GM21529 (cell line): ENCODE data around the gene ZNF648.
"Not testable (repeated sequence)": the region's sequence is repeated elsewhere in the genome, so short reads cannot be mapped to it uniquely, and the experiment has no call there.

ENCODE experiments used
- ATAC-seq: cut with Tn5 transposase; IDR thresholded peaks from one replicate; pipeline ENCODE4 v1.9.1; 2021; ENCODE audit not compliant: unreplicated experiment

Gene ZNF648

DNA sequence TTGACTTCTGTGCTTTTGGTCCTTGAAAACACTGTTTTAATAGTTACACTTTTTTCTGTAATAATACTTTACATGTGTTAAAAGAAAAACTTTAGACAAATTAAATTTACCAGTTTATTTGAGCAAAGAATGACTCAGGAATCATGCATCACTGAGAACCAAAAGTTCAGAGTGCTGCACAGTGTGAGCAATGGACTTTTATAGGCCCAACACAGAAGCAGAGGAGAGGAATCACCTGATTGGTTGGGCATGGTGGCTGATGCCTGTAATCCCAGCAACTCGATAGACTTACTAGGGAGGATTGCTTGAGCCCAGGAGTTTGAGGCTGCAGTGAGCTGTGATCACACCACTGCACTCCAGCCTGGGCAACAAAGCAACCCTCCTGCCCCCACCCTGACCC is 29.3 kb downstream of the ZNF648 start:
- ATAC-seq = no peak

GRCh38 chr1:182029379-182030331 is 31.9 kb downstream of the ZNF648 start:
- peak; percentile 93 for ATAC-seq

- ATAC-seq = no peak
These were observed 32.5 kb downstream of the ZNF648 start for GRCh38 chr1:182029002-182029378.

- ATAC-seq = no peak
These were observed 46.2 kb downstream of the ZNF648 start for GRCh38 chr1:182015360-182015759.

GRCh38 chr1:182010800-182011370 is 50.6 kb downstream of the ZNF648 start:
- ATAC-seq = not testable (repeated sequence)

GRCh38 chr1:182005398-182005797 is 56.1 kb downstream of the ZNF648 start:
- ATAC-seq = not testable (repeated sequence)

GRCh38 chr1:182004601-182005000 is 56.9 kb downstream of the ZNF648 start:
- ATAC-seq = no peak
